WTC11 (cell line): ENCODE results near the gene ILF2. TPM values are rescaled to one million over a fixed set of nuclear protein-coding genes. Genes with fewer than 3 reads are reported as not detected.

Source experiments
- ATAC-seq: fragments of 200-7000 bp; cut with Tn5 transposase; 2 replicates; pipeline ENCODE4 v1.10.0; 2021; ENCODE audit warnings: mild to moderate bottlenecking, moderate library complexity
- CTCF ChIA-PET: fragments of 300-600 bp; sonication (Branson Sonifier 250); formaldehyde crosslinking; loops from one replicate; lab custom pipeline; 2021; ENCODE audit warnings: antibody characterized with exemption; lab: Charles Lee
- POLR2A ChIA-PET: fragments of 350-600 bp; sonication (Branson Sonifier 250); formaldehyde crosslinking; loops from one replicate; lab custom pipeline; 2021; ENCODE audit warnings: antibody characterized with exemption; lab: Charles Lee
- DNase-seq: peaks from one replicate; pipeline ENCODE4 v3.0.0; 2021; ENCODE audit warnings: low spot score
- H3K27ac Mint-ChIP-seq: 2 replicates; pipeline ENCODE4 v1.8.0; 2021; ENCODE audit warnings: mixed read lengths
- H3K27me3 Mint-ChIP-seq: 2 replicates; pipeline ENCODE4 v1.8.0; 2021; ENCODE audit warnings: low read depth, mild to moderate bottlenecking, moderate library complexity, mixed read lengths
- H3K36me3 Mint-ChIP-seq: 2 replicates; pipeline ENCODE4 v1.8.0; 2021; ENCODE audit warnings: mixed read lengths
- H3K4me1 Mint-ChIP-seq: 2 replicates; pipeline ENCODE4 v1.8.0; 2022; ENCODE audit warnings: mixed read lengths
- H3K4me3 Mint-ChIP-seq: 2 replicates; pipeline ENCODE4 v1.8.0; 2021; ENCODE audit warnings: mild to moderate bottlenecking, moderate library complexity, mixed read lengths
- H3K9me3 Mint-ChIP-seq: 2 replicates; pipeline ENCODE4 v1.8.0; 2021; ENCODE audit warnings: mixed read lengths
- ETV6 ChIP-seq: sonication (generic); formaldehyde crosslinking; IDR thresholded peaks from 2 replicates; pipeline ENCODE4 v1.8.1; 2022; ENCODE audit warnings: mild to moderate bottlenecking, missing genetic modification reagents
- GRHL2 ChIP-seq: fragments of 250-450 bp; sonication (Bioruptor Pico); IDR thresholded peaks from 2 replicates; pipeline ENCODE4 v1.8.0; 2022; ENCODE audit warnings: mild to moderate bottlenecking, moderate library complexity; ENCODE audit not compliant: insufficient replicate concordance, severe bottlenecking
- NFATC4 ChIP-seq: fragments of 250-450 bp; sonication (Bioruptor Pico); IDR thresholded peaks from 2 replicates; pipeline ENCODE4 v1.9.0; 2021; ENCODE audit warnings: mild to moderate bottlenecking
- NFYB ChIP-seq: sonication (generic); formaldehyde crosslinking; conservative IDR thresholded peaks from 2 replicates; pipeline ENCODE4 v1.8.0; 2022; ENCODE audit warnings: low read depth, missing genetic modification reagents
- NR2C2 ChIP-seq: sonication (generic); formaldehyde crosslinking; IDR thresholded peaks from 2 replicates; pipeline ENCODE4 v1.8.0; 2022; ENCODE audit warnings: mild to moderate bottlenecking, missing genetic modification reagents
- NR3C1 ChIP-seq: sonication (generic); formaldehyde crosslinking; conservative IDR thresholded peaks from 2 replicates; pipeline ENCODE4 v1.8.1; 2023; ENCODE audit warnings: low read depth, mild to moderate bottlenecking, missing genetic modification reagents
- TCF7 ChIP-seq: sonication (generic); formaldehyde crosslinking; IDR thresholded peaks from 2 replicates; pipeline ENCODE4 v1.8.0; 2022; ENCODE audit warnings: mild to moderate bottlenecking, low read depth, missing genetic modification reagents, moderate library complexity
- TEAD1 ChIP-seq: sonication (generic); formaldehyde crosslinking; IDR thresholded peaks from 2 replicates; pipeline ENCODE4 v1.8.0; 2022; ENCODE audit warnings: mild to moderate bottlenecking, missing genetic modification reagents
- TEAD4 ChIP-seq: sonication (generic); formaldehyde crosslinking; IDR thresholded peaks from 2 replicates; pipeline ENCODE4 v1.8.0; 2022; ENCODE audit warnings: mild to moderate bottlenecking, missing genetic modification reagents
- ZBTB21 ChIP-seq: sonication (generic); formaldehyde crosslinking; IDR thresholded peaks from 2 replicates; pipeline ENCODE4 v1.8.1; 2023; ENCODE audit warnings: mild to moderate bottlenecking, missing genetic modification reagents, borderline replicate concordance
- ZNF138 ChIP-seq: sonication (generic); formaldehyde crosslinking; conservative IDR thresholded peaks from 2 replicates; pipeline ENCODE4 v1.8.1; 2022; ENCODE audit warnings: mild to moderate bottlenecking, moderate library complexity, missing genetic modification reagents
- ZNF396 ChIP-seq: fragments of 250-450 bp; sonication (Bioruptor Pico); IDR thresholded peaks from 2 replicates; pipeline ENCODE4 v1.8.0; 2021; ENCODE audit warnings: mild to moderate bottlenecking, moderate library complexity, borderline replicate concordance
- ZNF423 ChIP-seq: fragments of 250-450 bp; sonication (Bioruptor Pico); IDR thresholded peaks from 2 replicates; pipeline ENCODE4 v2.1.2; 2022; ENCODE audit warnings: mild to moderate bottlenecking, moderate library complexity
- total RNA-seq: library from RNA; stranded (reverse); gene quantifications from 3 replicates; pipeline ENCODE4 v1.2.3, GENCODE V29; 2021
- TF ChIP-seq, protein P1 (sequence below): sonication (generic); formaldehyde crosslinking; IDR thresholded peaks from 2 replicates; pipeline ENCODE4 v1.8.0; 2023; ENCODE audit warnings: missing genetic modification reagents, mild to moderate bottlenecking, borderline replicate concordance
- TF ChIP-seq, protein P2 (sequence below): sonication (generic); formaldehyde crosslinking; IDR thresholded peaks from 2 replicates; pipeline ENCODE4 v1.8.1; 2022; ENCODE audit warnings: mild to moderate bottlenecking, moderate library complexity, missing genetic modification reagents
- TF ChIP-seq, protein P3 (sequence below): fragments of 200-600 bp; IDR thresholded peaks from 2 replicates; pipeline ENCODE4 v1.8.0; 2022; ENCODE audit warnings: antibody characterized with exemption
- TF ChIP-seq, protein P4 (sequence below): sonication (generic); formaldehyde crosslinking; IDR thresholded peaks from 2 replicates; pipeline ENCODE4 v1.8.0; 2022; ENCODE audit warnings: mild to moderate bottlenecking, missing genetic modification reagents
- TF ChIP-seq, protein P5 (sequence below): sonication (generic); formaldehyde crosslinking; IDR thresholded peaks from 2 replicates; pipeline ENCODE4 v1.8.1; 2023; ENCODE audit warnings: mild to moderate bottlenecking, missing genetic modification reagents
- TF ChIP-seq, protein P6 (sequence below): sonication (generic); formaldehyde crosslinking; IDR thresholded peaks from 2 replicates; pipeline ENCODE4 v1.8.1; 2023; ENCODE audit warnings: mild to moderate bottlenecking, moderate library complexity, missing genetic modification reagents

ILF2 gene
- total RNA-seq, 1 experiment from 2014 or later, result 337 TPM

DNA sequence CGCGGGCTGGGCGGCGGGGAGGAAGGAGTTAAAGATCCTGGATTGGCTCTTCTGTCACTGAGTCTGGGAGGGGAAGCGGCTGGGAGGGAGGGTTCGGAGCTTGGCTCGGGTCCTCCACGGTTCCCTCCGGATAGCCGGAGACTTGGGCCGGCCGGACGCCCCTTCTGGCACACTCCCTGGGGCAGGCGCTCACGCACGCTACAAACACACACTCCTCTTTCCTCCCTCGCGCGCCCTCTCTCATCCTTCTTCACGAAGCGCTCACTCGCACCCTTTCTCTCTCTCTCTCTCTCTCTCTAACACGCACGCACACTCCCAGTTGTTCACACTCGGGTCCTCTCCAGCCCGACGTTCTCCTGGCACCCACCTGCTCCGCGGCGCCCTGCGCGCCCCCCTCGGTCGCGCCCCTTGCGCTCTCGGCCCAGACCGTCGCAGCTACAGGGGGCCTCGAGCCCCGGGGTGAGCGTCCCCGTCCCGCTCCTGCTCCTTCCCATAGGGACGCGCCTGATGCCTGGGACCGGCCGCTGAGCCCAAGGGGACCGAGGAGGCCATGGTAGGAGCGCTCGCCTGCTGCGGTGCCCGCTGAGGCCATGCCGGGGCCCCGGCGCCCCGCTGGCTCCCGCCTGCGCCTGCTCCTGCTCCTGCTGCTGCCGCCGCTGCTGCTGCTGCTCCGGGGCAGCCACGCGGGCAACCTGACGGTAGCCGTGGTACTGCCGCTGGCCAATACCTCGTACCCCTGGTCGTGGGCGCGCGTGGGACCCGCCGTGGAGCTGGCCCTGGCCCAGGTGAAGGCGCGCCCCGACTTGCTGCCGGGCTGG lies 7.9 kb upstream of the ILF2 start, which contains the start of gene NPR1 (continued):
- TF ChIP-seq, protein P1, sequence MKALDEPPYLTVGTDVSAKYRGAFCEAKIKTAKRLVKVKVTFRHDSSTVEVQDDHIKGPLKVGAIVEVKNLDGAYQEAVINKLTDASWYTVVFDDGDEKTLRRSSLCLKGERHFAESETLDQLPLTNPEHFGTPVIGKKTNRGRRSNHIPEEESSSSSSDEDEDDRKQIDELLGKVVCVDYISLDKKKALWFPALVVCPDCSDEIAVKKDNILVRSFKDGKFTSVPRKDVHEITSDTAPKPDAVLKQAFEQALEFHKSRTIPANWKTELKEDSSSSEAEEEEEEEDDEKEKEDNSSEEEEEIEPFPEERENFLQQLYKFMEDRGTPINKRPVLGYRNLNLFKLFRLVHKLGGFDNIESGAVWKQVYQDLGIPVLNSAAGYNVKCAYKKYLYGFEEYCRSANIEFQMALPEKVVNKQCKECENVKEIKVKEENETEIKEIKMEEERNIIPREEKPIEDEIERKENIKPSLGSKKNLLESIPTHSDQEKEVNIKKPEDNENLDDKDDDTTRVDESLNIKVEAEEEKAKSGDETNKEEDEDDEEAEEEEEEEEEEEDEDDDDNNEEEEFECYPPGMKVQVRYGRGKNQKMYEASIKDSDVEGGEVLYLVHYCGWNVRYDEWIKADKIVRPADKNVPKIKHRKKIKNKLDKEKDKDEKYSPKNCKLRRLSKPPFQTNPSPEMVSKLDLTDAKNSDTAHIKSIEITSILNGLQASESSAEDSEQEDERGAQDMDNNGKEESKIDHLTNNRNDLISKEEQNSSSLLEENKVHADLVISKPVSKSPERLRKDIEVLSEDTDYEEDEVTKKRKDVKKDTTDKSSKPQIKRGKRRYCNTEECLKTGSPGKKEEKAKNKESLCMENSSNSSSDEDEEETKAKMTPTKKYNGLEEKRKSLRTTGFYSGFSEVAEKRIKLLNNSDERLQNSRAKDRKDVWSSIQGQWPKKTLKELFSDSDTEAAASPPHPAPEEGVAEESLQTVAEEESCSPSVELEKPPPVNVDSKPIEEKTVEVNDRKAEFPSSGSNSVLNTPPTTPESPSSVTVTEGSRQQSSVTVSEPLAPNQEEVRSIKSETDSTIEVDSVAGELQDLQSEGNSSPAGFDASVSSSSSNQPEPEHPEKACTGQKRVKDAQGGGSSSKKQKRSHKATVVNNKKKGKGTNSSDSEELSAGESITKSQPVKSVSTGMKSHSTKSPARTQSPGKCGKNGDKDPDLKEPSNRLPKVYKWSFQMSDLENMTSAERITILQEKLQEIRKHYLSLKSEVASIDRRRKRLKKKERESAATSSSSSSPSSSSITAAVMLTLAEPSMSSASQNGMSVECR (CRISPR knock-in tag), result peak; percentile 70; the same call in 1 of the 2 replicates
- peak; percentile 96 for TF ChIP-seq ZNF423 (CRISPR knock-in tag)
- 0 out of 2 replicates have a peak, but pooled peaks have one; percentile 27 for TF ChIP-seq NR3C1
- TF ChIP-seq, protein P2, sequence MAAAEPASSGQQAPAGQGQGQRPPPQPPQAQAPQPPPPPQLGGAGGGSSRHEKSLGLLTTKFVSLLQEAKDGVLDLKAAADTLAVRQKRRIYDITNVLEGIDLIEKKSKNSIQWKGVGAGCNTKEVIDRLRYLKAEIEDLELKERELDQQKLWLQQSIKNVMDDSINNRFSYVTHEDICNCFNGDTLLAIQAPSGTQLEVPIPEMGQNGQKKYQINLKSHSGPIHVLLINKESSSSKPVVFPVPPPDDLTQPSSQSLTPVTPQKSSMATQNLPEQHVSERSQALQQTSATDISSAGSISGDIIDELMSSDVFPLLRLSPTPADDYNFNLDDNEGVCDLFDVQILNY (CRISPR knock-in tag), result 0 out of 2 replicates have a peak, but pooled peaks have one; percentile 20
- TF ChIP-seq NFATC4 (CRISPR knock-in tag), result no peak
- no peak for TF ChIP-seq GRHL2 (CRISPR knock-in tag)
- TF ChIP-seq TCF7 (CRISPR knock-in tag), result peak; percentile 25; the same call in 1 of the 2 replicates
- no peak for TF ChIP-seq ZNF396 (CRISPR knock-in tag)
- TF ChIP-seq ETV6, result 0 out of 2 replicates have a peak, but pooled peaks have one; percentile 14
- peak; percentile 66; the same call in 1 of the 2 replicates for TF ChIP-seq TEAD4 (CRISPR knock-in tag)
- TF ChIP-seq, all 79 proteins: peak for 17

DNA sequence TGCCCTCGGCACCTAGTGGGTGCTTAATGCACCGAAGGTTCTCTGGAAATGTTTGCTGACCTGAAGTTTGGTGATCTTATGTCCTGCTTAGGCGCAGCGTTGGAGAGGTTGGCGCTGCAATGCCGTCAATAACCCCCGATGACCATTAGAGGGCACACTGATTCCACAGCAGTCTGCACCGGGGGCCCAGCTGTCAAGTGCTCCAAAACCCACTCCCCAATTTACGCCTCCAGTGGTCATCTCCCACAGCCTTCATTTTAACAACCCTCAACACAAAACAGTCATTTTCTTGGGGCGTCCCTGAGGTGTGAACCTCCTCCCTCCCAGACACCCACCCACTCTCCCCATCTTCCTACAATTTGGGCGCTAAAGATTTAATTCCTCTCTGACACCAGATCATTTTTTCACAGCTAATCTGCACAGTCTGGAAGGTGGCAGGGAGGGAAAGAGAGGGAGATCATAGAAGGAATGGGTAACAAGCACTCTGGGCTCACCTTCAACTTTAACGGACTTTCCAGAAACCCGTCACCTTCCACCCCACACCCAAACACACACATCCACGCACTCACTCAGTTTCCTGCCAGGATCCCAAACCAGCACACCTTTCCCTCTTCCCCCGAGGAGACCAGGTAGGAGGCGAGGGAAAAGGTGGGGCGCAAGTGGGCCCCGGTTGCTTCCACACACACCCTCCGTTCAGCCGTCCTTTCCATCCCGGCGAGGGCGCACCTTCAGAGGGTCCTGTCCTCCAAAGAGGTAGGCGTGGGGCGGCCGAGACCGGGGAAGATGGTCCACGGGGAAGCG lies 7.1 kb upstream of the ILF2 start:
- peak; percentile 63 for ATAC-seq
- H3K27ac Mint-ChIP-seq, result no peak overlapping the region
- POLR2A ChIA-PET, result interaction anchor here (0.6 to 1.5 kb wide), 4 partner anchors 20 to 312 kb away, joined by 3 to 4 read pairs (median 3); partner anchors contain the start of gene RPS27
- DNase-seq, result peak; percentile 78
- CTCF ChIA-PET, result interaction anchor here (0.5 to 4.7 kb wide), 36 partner anchors 9 to 309 kb away, joined by 3 to 52 read pairs (median 5); partner anchors contain the start of genes CHTOP, DENND4B, INTS3 and RAB13
- H3K4me3 Mint-ChIP-seq, result peak overlapping the region; percentile 87
- TF ChIP-seq TEAD1 (CRISPR knock-in tag), result 0 out of 2 replicates have a peak, but pooled peaks have one; percentile 27
- TF ChIP-seq, protein P3, sequence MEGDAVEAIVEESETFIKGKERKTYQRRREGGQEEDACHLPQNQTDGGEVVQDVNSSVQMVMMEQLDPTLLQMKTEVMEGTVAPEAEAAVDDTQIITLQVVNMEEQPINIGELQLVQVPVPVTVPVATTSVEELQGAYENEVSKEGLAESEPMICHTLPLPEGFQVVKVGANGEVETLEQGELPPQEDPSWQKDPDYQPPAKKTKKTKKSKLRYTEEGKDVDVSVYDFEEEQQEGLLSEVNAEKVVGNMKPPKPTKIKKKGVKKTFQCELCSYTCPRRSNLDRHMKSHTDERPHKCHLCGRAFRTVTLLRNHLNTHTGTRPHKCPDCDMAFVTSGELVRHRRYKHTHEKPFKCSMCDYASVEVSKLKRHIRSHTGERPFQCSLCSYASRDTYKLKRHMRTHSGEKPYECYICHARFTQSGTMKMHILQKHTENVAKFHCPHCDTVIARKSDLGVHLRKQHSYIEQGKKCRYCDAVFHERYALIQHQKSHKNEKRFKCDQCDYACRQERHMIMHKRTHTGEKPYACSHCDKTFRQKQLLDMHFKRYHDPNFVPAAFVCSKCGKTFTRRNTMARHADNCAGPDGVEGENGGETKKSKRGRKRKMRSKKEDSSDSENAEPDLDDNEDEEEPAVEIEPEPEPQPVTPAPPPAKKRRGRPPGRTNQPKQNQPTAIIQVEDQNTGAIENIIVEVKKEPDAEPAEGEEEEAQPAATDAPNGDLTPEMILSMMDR, result peak; percentile 82
- TF ChIP-seq ZNF138 (CRISPR knock-in tag), result peak; percentile 57; the same call in 1 of the 2 replicates
- TF ChIP-seq ZBTB21 (CRISPR knock-in tag), result 0 out of 2 replicates have a peak, but pooled peaks have one; percentile 54
- TF ChIP-seq NR2C2 (CRISPR knock-in tag), result no peak; the same call in 1 of the 2 replicates
- TF ChIP-seq NFYB (CRISPR knock-in tag), result no peak
- TF ChIP-seq, protein P4, sequence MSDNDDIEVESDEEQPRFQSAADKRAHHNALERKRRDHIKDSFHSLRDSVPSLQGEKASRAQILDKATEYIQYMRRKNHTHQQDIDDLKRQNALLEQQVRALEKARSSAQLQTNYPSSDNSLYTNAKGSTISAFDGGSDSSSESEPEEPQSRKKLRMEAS (CRISPR knock-in tag), result no peak
- TF ChIP-seq, protein P5, sequence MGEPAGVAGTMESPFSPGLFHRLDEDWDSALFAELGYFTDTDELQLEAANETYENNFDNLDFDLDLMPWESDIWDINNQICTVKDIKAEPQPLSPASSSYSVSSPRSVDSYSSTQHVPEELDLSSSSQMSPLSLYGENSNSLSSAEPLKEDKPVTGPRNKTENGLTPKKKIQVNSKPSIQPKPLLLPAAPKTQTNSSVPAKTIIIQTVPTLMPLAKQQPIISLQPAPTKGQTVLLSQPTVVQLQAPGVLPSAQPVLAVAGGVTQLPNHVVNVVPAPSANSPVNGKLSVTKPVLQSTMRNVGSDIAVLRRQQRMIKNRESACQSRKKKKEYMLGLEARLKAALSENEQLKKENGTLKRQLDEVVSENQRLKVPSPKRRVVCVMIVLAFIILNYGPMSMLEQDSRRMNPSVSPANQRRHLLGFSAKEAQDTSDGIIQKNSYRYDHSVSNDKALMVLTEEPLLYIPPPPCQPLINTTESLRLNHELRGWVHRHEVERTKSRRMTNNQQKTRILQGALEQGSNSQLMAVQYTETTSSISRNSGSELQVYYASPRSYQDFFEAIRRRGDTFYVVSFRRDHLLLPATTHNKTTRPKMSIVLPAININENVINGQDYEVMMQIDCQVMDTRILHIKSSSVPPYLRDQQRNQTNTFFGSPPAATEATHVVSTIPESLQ, result 0 out of 2 replicates have a peak, but pooled peaks have one; percentile 31
- TF ChIP-seq, protein P6, sequence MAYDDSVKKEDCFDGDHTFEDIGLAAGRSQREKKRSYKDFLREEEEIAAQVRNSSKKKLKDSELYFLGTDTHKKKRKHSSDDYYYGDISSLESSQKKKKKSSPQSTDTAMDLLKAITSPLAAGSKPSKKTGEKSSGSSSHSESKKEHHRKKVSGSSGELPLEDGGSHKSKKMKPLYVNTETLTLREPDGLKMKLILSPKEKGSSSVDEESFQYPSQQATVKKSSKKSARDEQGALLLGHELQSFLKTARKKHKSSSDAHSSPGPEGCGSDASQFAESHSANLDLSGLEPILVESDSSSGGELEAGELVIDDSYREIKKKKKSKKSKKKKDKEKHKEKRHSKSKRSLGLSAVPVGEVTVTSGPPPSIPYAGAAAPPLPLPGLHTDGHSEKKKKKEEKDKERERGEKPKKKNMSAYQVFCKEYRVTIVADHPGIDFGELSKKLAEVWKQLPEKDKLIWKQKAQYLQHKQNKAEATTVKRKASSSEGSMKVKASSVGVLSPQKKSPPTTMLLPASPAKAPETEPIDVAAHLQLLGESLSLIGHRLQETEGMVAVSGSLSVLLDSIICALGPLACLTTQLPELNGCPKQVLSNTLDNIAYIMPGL (CRISPR knock-in tag), result 0 out of 2 replicates have a peak, but pooled peaks have one; percentile 52
- H3K9me3 Mint-ChIP-seq, result no peaks in the 10 kb centered on the region
- H3K27me3 Mint-ChIP-seq, result peaks cover 24% of the 10 kb centered on the region
- H3K36me3 Mint-ChIP-seq, result peaks cover 6% of the 10 kb centered on the region; the same call in 1 of the 2 replicates
- H3K4me1 Mint-ChIP-seq, result peaks cover 18% of the 10 kb centered on the region
